ENCODE data around the gene KLK4. TPM values are rescaled to one million over a fixed set of nuclear protein-coding genes. Genes with fewer than 3 reads are reported as not detected.

KLK4 gene
- polyA plus RNA-seq, 1 donor from 2014 or later, result not detected

Other genes with a start within 250 kb of the KLK4 start
- gene SHANK1, start 191.6 kb downstream of the KLK4 start, polyA plus RNA-seq (ENCODE audit: insufficient read depth, low read depth, low replicate concordance), result 15.5 TPM
- 5.7 TPM for gene CLEC11A, start 188.0 kb downstream of the KLK4 start, polyA plus RNA-seq (ENCODE audit: insufficient read depth, low read depth, low replicate concordance)
- not detected for gene GPR32, start 140.9 kb downstream of the KLK4 start, polyA plus RNA-seq (ENCODE audit: insufficient read depth, low read depth, low replicate concordance)
- gene ACP4, start 121.0 kb downstream of the KLK4 start, polyA plus RNA-seq (ENCODE audit: insufficient read depth, low read depth, low replicate concordance), result not detected
- not detected for gene KLK1, start 87.6 kb downstream of the KLK4 start, polyA plus RNA-seq (ENCODE audit: insufficient read depth, low read depth, low replicate concordance)
- not detected for gene KLK15, start 77.8 kb downstream of the KLK4 start, polyA plus RNA-seq (ENCODE audit: insufficient read depth, low read depth, low replicate concordance)
- not detected for gene KLK3, start 56.5 kb downstream of the KLK4 start, polyA plus RNA-seq (ENCODE audit: insufficient read depth, low read depth, low replicate concordance)
- not detected for gene KLK2, start 38.0 kb downstream of the KLK4 start, polyA plus RNA-seq (ENCODE audit: insufficient read depth, low read depth, low replicate concordance)
- 0.68 TPM for gene KLK5, start 41.6 kb upstream of the KLK4 start, polyA plus RNA-seq (ENCODE audit: insufficient read depth, low read depth, low replicate concordance)
- gene KLK6, start 58.2 kb upstream of the KLK4 start, polyA plus RNA-seq (ENCODE audit: insufficient read depth, low read depth, low replicate concordance), result 108 TPM
- gene KLK7, start 72.5 kb upstream of the KLK4 start, polyA plus RNA-seq (ENCODE audit: insufficient read depth, low read depth, low replicate concordance), result 1.6 TPM
- not detected for gene KLK8, start 90.2 kb upstream of the KLK4 start, polyA plus RNA-seq (ENCODE audit: insufficient read depth, low read depth, low replicate concordance)
- gene KLK10, start 108.3 kb upstream of the KLK4 start, polyA plus RNA-seq (ENCODE audit: insufficient read depth, low read depth, low replicate concordance), result 0.71 TPM
- gene KLK11, start 115.2 kb upstream of the KLK4 start, polyA plus RNA-seq (ENCODE audit: insufficient read depth, low read depth, low replicate concordance), result 1.6 TPM
- 0.51 TPM for gene KLK12, start 123.6 kb upstream of the KLK4 start, polyA plus RNA-seq (ENCODE audit: insufficient read depth, low read depth, low replicate concordance)
- not detected for gene KLK13, start 153.7 kb upstream of the KLK4 start, polyA plus RNA-seq (ENCODE audit: insufficient read depth, low read depth, low replicate concordance)
- 0.70 TPM for gene KLK14, start 171.5 kb upstream of the KLK4 start, polyA plus RNA-seq (ENCODE audit: insufficient read depth, low read depth, low replicate concordance)
- gene CTU1, start 197.0 kb upstream of the KLK4 start, polyA plus RNA-seq (ENCODE audit: insufficient read depth, low read depth, low replicate concordance), result 3.4 TPM
- 0.76 TPM for gene SIGLEC9, start 213.5 kb upstream of the KLK4 start, polyA plus RNA-seq (ENCODE audit: insufficient read depth, low read depth, low replicate concordance)
- gene SIGLEC7, start 230.9 kb upstream of the KLK4 start, polyA plus RNA-seq (ENCODE audit: insufficient read depth, low read depth, low replicate concordance), result 0.75 TPM